Uterus (tissue), 2 donors: ENCODE measurements around the gene FBXO48.

Source experiments
- POLR2A ChIP-seq, 2 donors: fragments of 450-650 bp; IDR thresholded peaks; one replicate each; pipeline ENCODE4 v1.6.1; 2016; ENCODE audit warnings: antibody characterized with exemption in 2 of 2, mild to moderate bottlenecking in 1 of 2, moderate library complexity in 1 of 2
- TF ChIP-seq, protein P1 (sequence below), 4 experiments: fragments of 200-600 bp in 2 of 4; fragments of 450-650 bp in 2 of 4; sonication (generic) in 2 of 4; IDR thresholded peaks; one replicate each; pipeline ENCODE4 v1.5.1; 2016 to 2019; ENCODE audit warnings: antibody characterized with exemption in 4 of 4, mild to moderate bottlenecking in 2 of 4, moderate library complexity in 1 of 4

DNA sequence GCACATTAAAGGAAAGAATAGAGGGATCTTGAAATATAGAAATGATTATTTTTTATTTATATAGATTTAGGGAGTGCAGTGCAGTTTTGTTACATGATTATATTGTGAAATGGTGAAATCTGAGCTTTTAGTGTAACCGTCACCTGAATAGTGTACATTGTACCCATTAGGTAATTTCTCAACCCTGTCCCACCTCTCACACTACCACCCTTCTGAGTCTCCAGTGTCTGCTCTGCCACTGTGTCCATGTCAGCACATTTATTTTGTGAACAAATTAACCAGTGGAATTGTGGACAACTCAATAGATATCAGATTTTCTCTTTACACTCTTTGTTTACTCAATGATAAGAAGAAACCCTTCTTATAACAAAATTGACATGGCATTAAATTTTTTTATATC is 24.5 kb upstream of the FBXO48 start:
- no peak for TF ChIP-seq POLR2A (IDR thresholded peaks at IDR 0.05)
- TF ChIP-seq, protein P1, sequence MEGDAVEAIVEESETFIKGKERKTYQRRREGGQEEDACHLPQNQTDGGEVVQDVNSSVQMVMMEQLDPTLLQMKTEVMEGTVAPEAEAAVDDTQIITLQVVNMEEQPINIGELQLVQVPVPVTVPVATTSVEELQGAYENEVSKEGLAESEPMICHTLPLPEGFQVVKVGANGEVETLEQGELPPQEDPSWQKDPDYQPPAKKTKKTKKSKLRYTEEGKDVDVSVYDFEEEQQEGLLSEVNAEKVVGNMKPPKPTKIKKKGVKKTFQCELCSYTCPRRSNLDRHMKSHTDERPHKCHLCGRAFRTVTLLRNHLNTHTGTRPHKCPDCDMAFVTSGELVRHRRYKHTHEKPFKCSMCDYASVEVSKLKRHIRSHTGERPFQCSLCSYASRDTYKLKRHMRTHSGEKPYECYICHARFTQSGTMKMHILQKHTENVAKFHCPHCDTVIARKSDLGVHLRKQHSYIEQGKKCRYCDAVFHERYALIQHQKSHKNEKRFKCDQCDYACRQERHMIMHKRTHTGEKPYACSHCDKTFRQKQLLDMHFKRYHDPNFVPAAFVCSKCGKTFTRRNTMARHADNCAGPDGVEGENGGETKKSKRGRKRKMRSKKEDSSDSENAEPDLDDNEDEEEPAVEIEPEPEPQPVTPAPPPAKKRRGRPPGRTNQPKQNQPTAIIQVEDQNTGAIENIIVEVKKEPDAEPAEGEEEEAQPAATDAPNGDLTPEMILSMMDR (IDR thresholded peaks at IDR 0.05) = no peak
